ENCODE measurements around the gene GRAMD4.

Gene GRAMD4

GRCh38 chr22:46674906-46675305 lies 54.7 kb downstream of the GRAMD4 start:
- DNase-seq = no peak

GRCh38 chr22:46675479-46675878 lies 55.3 kb downstream of the GRAMD4 start:
- DNase-seq = no peak

GRCh38 chr22:46675938-46676337 lies 55.8 kb downstream of the GRAMD4 start:
- DNase-seq = no peak

- no peak for DNase-seq
Observed at GRCh38 chr22:46676479-46676878, 56.3 kb downstream of the GRAMD4 start.

- no peak for DNase-seq
Observed at GRCh38 chr22:46676881-46677280, 56.7 kb downstream of the GRAMD4 start.

GRCh38 chr22:46677323-46678002 lies 57.3 kb downstream of the GRAMD4 start:
- DNase-seq = no peak

GRCh38 chr22:46678003-46678657 lies 57.9 kb downstream of the GRAMD4 start:
- DNase-seq = no peak

GRCh38 chr22:46678785-46679700 lies 58.9 kb downstream of the GRAMD4 start:
- no peak for DNase-seq

- no peak for DNase-seq
Observed at GRCh38 chr22:46679706-46680269, 59.6 kb downstream of the GRAMD4 start.

GRCh38 chr22:46681010-46681409 lies 60.8 kb downstream of the GRAMD4 start:
- DNase-seq = no peak

- DNase-seq = no peak
Observed at GRCh38 chr22:46682011-46682731, 62.0 kb downstream of the GRAMD4 start.

- DNase-seq = peak; percentile 48
Observed at GRCh38 chr22:46684706-46685105, 64.5 kb downstream of the GRAMD4 start.

GRCh38 chr22:46686221-46687047 lies 66.2 kb downstream of the GRAMD4 start:
- DNase-seq = no peak

GRCh38 chr22:46687048-46687444 lies 66.9 kb downstream of the GRAMD4 start:
- DNase-seq = no peak

- DNase-seq = no peak
Observed at GRCh38 chr22:46687460-46687859, 67.3 kb downstream of the GRAMD4 start.

GRCh38 chr22:46688949-46689348 lies 68.8 kb downstream of the GRAMD4 start:
- no peak for DNase-seq

GRCh38 chr22:46690146-46690545 lies 70.0 kb downstream of the GRAMD4 start:
- DNase-seq = no peak

GRCh38 chr22:46691571-46691970 lies 71.4 kb downstream of the GRAMD4 start:
- no peak for DNase-seq

- no peak for DNase-seq
Observed at GRCh38 chr22:46693634-46694415, 73.6 kb downstream of the GRAMD4 start.

- no peak for DNase-seq
Observed at GRCh38 chr22:46694416-46695170, 74.4 kb downstream of the GRAMD4 start.
